ENCODE data around the gene PRM2. TPM values are rescaled to one million over a fixed set of nuclear protein-coding genes. Genes with fewer than 3 reads are reported as not detected.

The PRM2 gene
- total RNA-seq, 1 donor from 2014 or later = not detected

GRCh38 chr16:11242658-11243057 is 33.6 kb downstream of the PRM2 start:
- H3K27ac ChIP-seq = no peak overlapping the region
- no peak for TF ChIP-seq CTCF (IDR thresholded peaks at IDR 0.05)
- no peaks in the 10 kb centered on the region for H3K36me3 ChIP-seq
- no peak overlapping the region for H3K4me3 ChIP-seq
- no peaks in the 10 kb centered on the region for H3K27me3 ChIP-seq
- no peaks in the 10 kb centered on the region for H3K4me1 ChIP-seq
- DNase-seq (no peak), ATAC-seq (no peak)
- H3K9me3 ChIP-seq = no peaks in the 10 kb centered on the region
- intact Hi-C loops (cut with DNase I) = no loop called here

GRCh38 chr16:11241480-11242204 is 34.6 kb downstream of the PRM2 start:
- no peak for ATAC-seq
- no peak overlapping the region for H3K27ac ChIP-seq

GRCh38 chr16:11240636-11241473 is 35.4 kb downstream of the PRM2 start:
- H3K9me3 ChIP-seq = no peaks in the 10 kb centered on the region
- H3K4me3 ChIP-seq = no peak overlapping the region
- H3K36me3 ChIP-seq = no peaks in the 10 kb centered on the region
- DNase-seq = no peak
- intact Hi-C loops (cut with DNase I) = no loop called here
- no peak for ATAC-seq
- TF ChIP-seq CTCF (IDR thresholded peaks at IDR 0.05) = no peak
- H3K4me1 ChIP-seq = peaks cover 4% of the 10 kb centered on the region
- no peak overlapping the region for H3K27ac ChIP-seq
- H3K27me3 ChIP-seq = no peaks in the 10 kb centered on the region

More at GRCh38 chr16:11241480-11242204, 34.6 kb downstream of the PRM2 start:
- Histone ChIP-seq H3K9me3 (no peaks in the 10 kb centered on the region), H3K36me3 (no peaks in the 10 kb centered on the region), H3K27me3 (no peaks in the 10 kb centered on the region), H3K4me1 (peaks cover 4% of the 10 kb centered on the region), H3K4me3 (no peak overlapping the region)
- no peak for TF ChIP-seq CTCF (IDR thresholded peaks at IDR 0.05)
- DNase-seq = no peak
- intact Hi-C loops (cut with DNase I) = no loop called here

- H3K4me1 ChIP-seq = peaks cover 4% of the 10 kb centered on the region
- no peak for TF ChIP-seq CTCF (IDR thresholded peaks at IDR 0.05)
- intact Hi-C loops (cut with DNase I) = no loop called here
- ATAC-seq (no peak), DNase-seq (no peak)
- H3K27ac ChIP-seq = no peak overlapping the region
- H3K4me3 ChIP-seq = no peak overlapping the region
- no peaks in the 10 kb centered on the region for H3K36me3 ChIP-seq
- H3K27me3 ChIP-seq = no peaks in the 10 kb centered on the region
- no peaks in the 10 kb centered on the region for H3K9me3 ChIP-seq
Observed at GRCh38 chr16:11239644-11240632, 36.3 kb downstream of the PRM2 start.
